Stimulated activated naive B cell treated with anti-CD40 and anti-IgM and Interleukin-4, amounts not matched to agents 10 μg/mL and 1 μg/mL and 100 μg/mL, for 72 hours (primary cell): Measurements from ENCODE around the gene SIGLEC11.
"Not testable (repeated sequence)": the region's sequence is repeated elsewhere in the genome, so short reads cannot be mapped to it uniquely, and the experiment has no call there.

ENCODE experiments used
- ATAC-seq, 2 donors: fragments of 150-1000 bp; cut with Tn5 transposase; replicated peaks; 2 replicates each; pipeline ENCODE4 v1.10.0; 2021; ENCODE audit warnings: moderate library complexity in 1 of 2
- DNase-seq: peaks from one replicate; pipeline ENCODE4 v3.0.0; 2021
- H3K27ac Mint-ChIP-seq: one replicate; pipeline ENCODE4 v1.8.0; 2022; ENCODE audit warnings: mild to moderate bottlenecking, mixed read lengths
- H3K27me3 Mint-ChIP-seq, 2 donors: one replicate each; pipeline ENCODE4 v1.8.0; 2022; ENCODE audit warnings: mixed read lengths in 2 of 2
- H3K36me3 Mint-ChIP-seq, 2 donors: one replicate each; pipeline ENCODE4 v1.8.0; 2022; ENCODE audit warnings: mixed read lengths in 2 of 2, mild to moderate bottlenecking in 1 of 2
- H3K4me1 Mint-ChIP-seq, 2 donors: one replicate each; pipeline ENCODE4 v1.8.0; 2022; ENCODE audit warnings: mixed read lengths in 2 of 2, mild to moderate bottlenecking in 1 of 2
- H3K4me3 Mint-ChIP-seq, 2 donors: one replicate each; pipeline ENCODE4 v1.8.0; 2022; ENCODE audit warnings: mild to moderate bottlenecking in 2 of 2, mixed read lengths in 2 of 2, moderate library complexity in 1 of 2
- H3K9me3 Mint-ChIP-seq, 2 donors: one replicate each; pipeline ENCODE4 v1.8.0; 2022; ENCODE audit warnings: mixed read lengths in 2 of 2, mild to moderate bottlenecking in 1 of 2

The SIGLEC11 gene

GRCh38 chr19:49972841-49973240, 11.9 kb upstream of the SIGLEC11 start:
- Mint-ChIP-seq H3K27me3 (peaks cover 10% of the 10 kb centered on the region in 2 donors), H3K4me1 (no peaks in the 10 kb centered on the region), H3K36me3 (peaks cover 22 to 30% of the 10 kb centered on the region in 2 donors), H3K27ac (no peak overlapping the region), H3K4me3 (no peak overlapping the region), H3K9me3 (no peaks in the 10 kb centered on the region)
- ATAC-seq = no peak
- no peak for DNase-seq

GRCh38 chr19:49971991-49972411, 11.0 kb upstream of the SIGLEC11 start:
- Mint-ChIP-seq H3K9me3 (no peaks in the 10 kb centered on the region), H3K36me3 (peaks cover 14 to 23% of the 10 kb centered on the region in 2 donors), H3K4me3 (no peak overlapping the region), H3K27me3 (peaks cover 10% of the 10 kb centered on the region in 2 donors), H3K4me1 (no peaks in the 10 kb centered on the region), H3K27ac (no peak overlapping the region)
- no peak for DNase-seq
- ATAC-seq = no peak

- H3K27ac Mint-ChIP-seq, H3K4me1 Mint-ChIP-seq, H3K36me3 Mint-ChIP-seq, H3K4me3 Mint-ChIP-seq, H3K9me3 Mint-ChIP-seq, ATAC-seq, DNase-seq: not testable (repeated sequence)
- peaks cover 10% of the 10 kb centered on the region in 2 donors for H3K27me3 Mint-ChIP-seq
Observed at GRCh38 chr19:49969355-49969754, 8.4 kb upstream of the SIGLEC11 start.

- Mint-ChIP-seq H3K4me1 (peaks cover 0 to 7% of the 10 kb centered on the region in 2 donors), H3K27ac (no peak overlapping the region), H3K9me3 (peaks cover 0 to under 1% of the 10 kb centered on the region in 2 donors), H3K27me3 (peaks cover 10% of the 10 kb centered on the region in 2 donors), H3K4me3 (no peak overlapping the region), H3K36me3 (peaks cover 0 to 2% of the 10 kb centered on the region in 2 donors)
- DNase-seq (no peak), ATAC-seq (no peak)
Observed at GRCh38 chr19:49968279-49968922, 7.4 kb upstream of the SIGLEC11 start.

GRCh38 chr19:49959892-49960291, 1.1 kb downstream of the SIGLEC11 start:
- H3K9me3 Mint-ChIP-seq, H3K36me3 Mint-ChIP-seq, H3K4me1 Mint-ChIP-seq, ATAC-seq, H3K4me3 Mint-ChIP-seq, H3K27ac Mint-ChIP-seq, DNase-seq: not testable (repeated sequence)
- peaks cover 5 to 12% of the 10 kb centered on the region in 2 donors for H3K27me3 Mint-ChIP-seq

GRCh38 chr19:49958596-49958995, 2.4 kb downstream of the SIGLEC11 start:
- H3K9me3 Mint-ChIP-seq, DNase-seq, ATAC-seq, H3K27ac Mint-ChIP-seq, H3K4me1 Mint-ChIP-seq, H3K36me3 Mint-ChIP-seq, H3K4me3 Mint-ChIP-seq: not testable (repeated sequence)
- H3K27me3 Mint-ChIP-seq = peaks cover 14 to 25% of the 10 kb centered on the region in 2 donors

- H3K9me3 Mint-ChIP-seq, DNase-seq, H3K27ac Mint-ChIP-seq, H3K36me3 Mint-ChIP-seq, H3K4me3 Mint-ChIP-seq, ATAC-seq: not testable (repeated sequence)
- H3K27me3 Mint-ChIP-seq = peaks cover 18 to 30% of the 10 kb centered on the region in 2 donors
- peaks cover 9 to 12% of the 10 kb centered on the region in 2 donors for H3K4me1 Mint-ChIP-seq
Observed at GRCh38 chr19:49958144-49958543, 2.8 kb downstream of the SIGLEC11 start.

GRCh38 chr19:49957262-49957915, 3.6 kb downstream of the SIGLEC11 start:
- Mint-ChIP-seq H3K27ac (no peak overlapping the region), H3K4me1 (peaks cover 9 to 16% of the 10 kb centered on the region in 2 donors), H3K36me3 (no peaks in the 10 kb centered on the region), H3K9me3 (no peaks in the 10 kb centered on the region), H3K4me3 (no peak overlapping the region), H3K27me3 (peaks cover 18 to 37% of the 10 kb centered on the region in 2 donors)
- DNase-seq (no peak), ATAC-seq (no peak)

- Mint-ChIP-seq H3K27me3 (peaks cover 23 to 48% of the 10 kb centered on the region in 2 donors), H3K4me3 (no peak overlapping the region), H3K4me1 (peaks cover 11 to 20% of the 10 kb centered on the region in 2 donors), H3K9me3 (no peaks in the 10 kb centered on the region), H3K36me3 (no peaks in the 10 kb centered on the region), H3K27ac (no peak overlapping the region)
- ATAC-seq (no peak), DNase-seq (no peak)
Observed at GRCh38 chr19:49956115-49956495, 4.9 kb downstream of the SIGLEC11 start.

GRCh38 chr19:49954933-49955332, 6.0 kb downstream of the SIGLEC11 start:
- no peak for ATAC-seq
- Mint-ChIP-seq H3K9me3 (no peaks in the 10 kb centered on the region), H3K4me3 (no peak overlapping the region), H3K27me3 (peaks cover 32 to 58% of the 10 kb centered on the region in 2 donors), H3K4me1 (peaks cover 11 to 20% of the 10 kb centered on the region in 2 donors), H3K36me3 (no peaks in the 10 kb centered on the region), H3K27ac (no peak overlapping the region)
- no peak for DNase-seq

GRCh38 chr19:49954092-49954829, 6.7 kb downstream of the SIGLEC11 start:
- H3K4me1 Mint-ChIP-seq = peaks cover 11 to 20% of the 10 kb centered on the region in 2 donors

GRCh38 chr19:49953416-49953815, 7.6 kb downstream of the SIGLEC11 start:
- no peak overlapping the region for H3K27ac Mint-ChIP-seq
- no peak overlapping the region for H3K4me3 Mint-ChIP-seq
- peaks cover 11 to 20% of the 10 kb centered on the region in 2 donors for H3K4me1 Mint-ChIP-seq
- peak; percentile 27 for ATAC-seq
- no peaks in the 10 kb centered on the region for H3K9me3 Mint-ChIP-seq
- no peak for DNase-seq
- peaks cover 34 to 64% of the 10 kb centered on the region in 2 donors for H3K27me3 Mint-ChIP-seq
- no peaks in the 10 kb centered on the region for H3K36me3 Mint-ChIP-seq

More at GRCh38 chr19:49954092-49954829, 6.7 kb downstream of the SIGLEC11 start:
- Mint-ChIP-seq H3K27ac (no peak overlapping the region), H3K4me3 (no peak overlapping the region), H3K9me3 (no peaks in the 10 kb centered on the region), H3K36me3 (no peaks in the 10 kb centered on the region), H3K27me3 (peaks cover 34 to 65% of the 10 kb centered on the region in 2 donors)
- no peak for ATAC-seq
- DNase-seq = no peak

GRCh38 chr19:49952906-49953305, 8.1 kb downstream of the SIGLEC11 start:
- DNase-seq = no peak
- no peaks in the 10 kb centered on the region for H3K9me3 Mint-ChIP-seq
- H3K27ac Mint-ChIP-seq = no peak overlapping the region

GRCh38 chr19:49952479-49952836, 8.5 kb downstream of the SIGLEC11 start:
- no peaks in the 10 kb centered on the region for H3K9me3 Mint-ChIP-seq
- H3K4me3 Mint-ChIP-seq = no peak overlapping the region
- H3K27ac Mint-ChIP-seq = no peak overlapping the region
- peaks cover 11 to 20% of the 10 kb centered on the region in 2 donors for H3K4me1 Mint-ChIP-seq
- no peak for ATAC-seq
- no peak for DNase-seq
- H3K27me3 Mint-ChIP-seq = peaks cover 29 to 58% of the 10 kb centered on the region in 2 donors
- no peaks in the 10 kb centered on the region for H3K36me3 Mint-ChIP-seq

More at GRCh38 chr19:49952906-49953305, 8.1 kb downstream of the SIGLEC11 start:
- no peak overlapping the region for H3K4me3 Mint-ChIP-seq
- peaks cover 11 to 20% of the 10 kb centered on the region in 2 donors for H3K4me1 Mint-ChIP-seq
- ATAC-seq = no peak
- no peaks in the 10 kb centered on the region for H3K36me3 Mint-ChIP-seq
- peaks cover 31 to 59% of the 10 kb centered on the region in 2 donors for H3K27me3 Mint-ChIP-seq
